Stimulated activated CD8-positive, alpha-beta memory T cell treated with anti-CD3 and anti-CD28 coated beads, Interleukin-7, amount 100 ng/mL, for 24 hours (primary cell): ENCODE measurements around the gene ATG7.

Source experiments
- DNase-seq: peaks from one replicate; pipeline ENCODE4 v3.0.0-alpha.2; 2020; ENCODE audit warnings: low read depth

Gene ATG7

GRCh38 chr3:11536936-11537612 lies 264.9 kb downstream of the ATG7 start:
- no peak for DNase-seq

GRCh38 chr3:11538581-11538980 lies 266.4 kb downstream of the ATG7 start:
- DNase-seq = no peak

- no peak for DNase-seq
Measured at GRCh38 chr3:11539218-11539617, 267.0 kb downstream of the ATG7 start.

GRCh38 chr3:11539677-11540076 lies 267.5 kb downstream of the ATG7 start:
- no peak for DNase-seq

GRCh38 chr3:11541321-11542303 lies 269.4 kb downstream of the ATG7 start:
- no peak for DNase-seq

GRCh38 chr3:11542551-11542950 lies 270.4 kb downstream of the ATG7 start:
- no peak for DNase-seq

- no peak for DNase-seq
Measured at GRCh38 chr3:11543141-11543947, 271.1 kb downstream of the ATG7 start.

- no peak for DNase-seq
Measured at GRCh38 chr3:11543948-11544387, 271.8 kb downstream of the ATG7 start.

GRCh38 chr3:11544412-11545181 lies 272.4 kb downstream of the ATG7 start:
- DNase-seq = no peak

GRCh38 chr3:11545186-11545851 lies 273.1 kb downstream of the ATG7 start:
- no peak for DNase-seq

- no peak for DNase-seq
Measured at GRCh38 chr3:11546657-11547302, 274.6 kb downstream of the ATG7 start.

GRCh38 chr3:11547498-11547897 lies 275.3 kb downstream of the ATG7 start:
- DNase-seq = no peak

GRCh38 chr3:11548721-11549131 lies 276.5 kb downstream of the ATG7 start:
- no peak for DNase-seq

- no peak for DNase-seq
Measured at GRCh38 chr3:11549580-11550140, 277.5 kb downstream of the ATG7 start.

- no peak for DNase-seq
Measured at GRCh38 chr3:11551036-11551435, 278.8 kb downstream of the ATG7 start.

GRCh38 chr3:11552289-11553264 lies 280.4 kb downstream of the ATG7 start:
- no peak for DNase-seq

- DNase-seq = no peak
Measured at GRCh38 chr3:11553436-11554235, 281.4 kb downstream of the ATG7 start.

- DNase-seq = no peak
Measured at GRCh38 chr3:11554236-11554610, 282.0 kb downstream of the ATG7 start.
